ENCODE data around the gene PNPLA7. TPM values are rescaled to one million over a fixed set of nuclear protein-coding genes. Genes with fewer than 3 reads are reported as not detected.

The PNPLA7 gene
- total and polyA plus RNA-seq, 10 donors = 5.1 to 22.7 (median 10.7) TPM

DNA sequence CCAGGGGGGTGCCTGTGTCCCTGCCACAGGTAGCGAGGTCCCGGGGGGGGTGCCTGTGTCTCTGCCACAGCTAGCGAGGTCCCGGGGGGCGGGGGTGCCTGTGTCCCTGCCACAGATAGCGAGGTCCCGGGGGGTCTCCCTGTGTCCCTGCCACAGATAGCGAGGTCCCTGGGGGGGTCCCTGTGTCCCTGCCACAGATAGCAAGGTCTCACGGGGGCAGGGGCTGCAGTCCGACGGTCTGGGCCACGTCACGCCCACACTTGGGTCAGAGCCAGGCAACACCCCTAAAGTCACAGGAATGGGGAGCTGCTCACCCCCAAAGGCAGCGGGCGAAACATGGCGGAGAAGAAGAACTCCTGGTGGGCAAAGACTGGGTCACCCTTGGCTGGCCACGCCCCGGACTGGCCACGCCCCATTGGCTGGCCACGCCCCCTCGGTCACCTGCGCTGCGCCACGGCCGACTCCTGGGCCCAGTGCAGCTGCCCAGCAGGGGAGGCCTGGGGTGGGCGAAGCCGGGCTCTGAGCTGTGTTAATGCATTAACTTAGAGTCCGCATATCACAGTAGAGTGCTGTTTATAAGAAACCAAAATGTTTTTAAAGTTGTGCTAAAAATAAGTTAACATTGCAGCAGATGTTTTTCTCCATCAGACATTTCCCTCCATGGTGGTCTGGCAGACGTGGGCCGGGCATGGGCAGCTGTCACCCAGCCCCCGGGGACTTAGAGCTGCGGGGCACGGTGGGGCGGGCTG, 120.1 kb downstream of the PNPLA7 start:
- peak in 1 of 3 donors; percentile 30 for TF ChIP-seq POLR2AphosphoS5 (IDR thresholded peaks at IDR 0.05)
- TF ChIP-seq, protein P1, sequence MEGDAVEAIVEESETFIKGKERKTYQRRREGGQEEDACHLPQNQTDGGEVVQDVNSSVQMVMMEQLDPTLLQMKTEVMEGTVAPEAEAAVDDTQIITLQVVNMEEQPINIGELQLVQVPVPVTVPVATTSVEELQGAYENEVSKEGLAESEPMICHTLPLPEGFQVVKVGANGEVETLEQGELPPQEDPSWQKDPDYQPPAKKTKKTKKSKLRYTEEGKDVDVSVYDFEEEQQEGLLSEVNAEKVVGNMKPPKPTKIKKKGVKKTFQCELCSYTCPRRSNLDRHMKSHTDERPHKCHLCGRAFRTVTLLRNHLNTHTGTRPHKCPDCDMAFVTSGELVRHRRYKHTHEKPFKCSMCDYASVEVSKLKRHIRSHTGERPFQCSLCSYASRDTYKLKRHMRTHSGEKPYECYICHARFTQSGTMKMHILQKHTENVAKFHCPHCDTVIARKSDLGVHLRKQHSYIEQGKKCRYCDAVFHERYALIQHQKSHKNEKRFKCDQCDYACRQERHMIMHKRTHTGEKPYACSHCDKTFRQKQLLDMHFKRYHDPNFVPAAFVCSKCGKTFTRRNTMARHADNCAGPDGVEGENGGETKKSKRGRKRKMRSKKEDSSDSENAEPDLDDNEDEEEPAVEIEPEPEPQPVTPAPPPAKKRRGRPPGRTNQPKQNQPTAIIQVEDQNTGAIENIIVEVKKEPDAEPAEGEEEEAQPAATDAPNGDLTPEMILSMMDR (IDR thresholded peaks at IDR 0.05 in 8 of 11, conservative IDR thresholded peaks at IDR 0.05 in 3 of 11) = no peak
- TF ChIP-seq POLR2A (IDR thresholded peaks at IDR 0.05) = no peak
- Histone ChIP-seq H3K4me1 (peaks cover 0 to 34% (median 5%) of the 10 kb centered on the region in 6 donors), H3K27ac (no peak overlapping the region), H3K27me3 (replicated peaks in 1 of 7) (peaks cover 0 to 43% (median 0%) of the 10 kb centered on the region in 7 donors), H3K9me3 (no peaks in the 10 kb centered on the region), H3K4me3 (peak overlapping the region in 1 of 8 donors; percentile 48), H3K36me3 (no peaks in the 10 kb centered on the region)
- DNase-seq = peak; percentile 81
- intact Hi-C loops (cut with DNase I; ENCODE audit: low total_unique reads) = no loop called here
- WGBS, 5 donors = 47 to 74% (median 61%) methylated on average over 25 to 34 of the region's 34 CpGs

DNA sequence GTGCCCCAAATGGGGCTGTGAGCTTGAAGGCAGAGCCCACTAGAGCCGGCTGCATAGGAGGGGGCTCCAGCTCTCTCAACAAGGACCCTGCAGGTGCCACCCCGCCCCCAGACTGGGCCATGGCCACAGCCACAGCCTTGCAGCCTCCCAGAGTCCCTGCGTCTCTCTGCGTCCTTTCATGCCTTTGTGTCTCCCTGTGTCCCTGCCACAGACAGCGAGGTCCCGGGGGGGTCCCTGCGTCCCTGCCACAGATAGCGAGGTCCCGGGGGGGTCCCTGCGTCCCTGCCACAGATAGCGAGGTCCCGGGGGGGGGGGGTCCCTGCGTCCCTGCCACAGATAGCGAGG, 120.7 kb downstream of the PNPLA7 start:
- H3K4me1 ChIP-seq = peaks cover 0 to 36% (median 8%) of the 10 kb centered on the region in 6 donors
- H3K9me3 ChIP-seq = no peaks in the 10 kb centered on the region
- H3K36me3 ChIP-seq = no peaks in the 10 kb centered on the region
- TF ChIP-seq POLR2A (IDR thresholded peaks at IDR 0.05) = no peak
- TF ChIP-seq, protein P1 (IDR thresholded peaks at IDR 0.05 in 8 of 11, conservative IDR thresholded peaks at IDR 0.05 in 3 of 11) = no peak
- TF ChIP-seq POLR2AphosphoS5 (IDR thresholded peaks at IDR 0.05) = no peak
- H3K4me3 ChIP-seq = peak overlapping the region in 1 of 8 donors; percentile 21
- no peak overlapping the region for H3K27ac ChIP-seq
- intact Hi-C loops (cut with DNase I; ENCODE audit: low total_unique reads) = no loop called here
- no peak for DNase-seq
- H3K27me3 ChIP-seq (replicated peaks in 1 of 7) = peaks cover 0 to 37% (median 0%) of the 10 kb centered on the region in 7 donors
- WGBS, 5 donors = 69 to 85% (median 72%) methylated on average over 9 to 14 of the region's 14 CpGs

DNA sequence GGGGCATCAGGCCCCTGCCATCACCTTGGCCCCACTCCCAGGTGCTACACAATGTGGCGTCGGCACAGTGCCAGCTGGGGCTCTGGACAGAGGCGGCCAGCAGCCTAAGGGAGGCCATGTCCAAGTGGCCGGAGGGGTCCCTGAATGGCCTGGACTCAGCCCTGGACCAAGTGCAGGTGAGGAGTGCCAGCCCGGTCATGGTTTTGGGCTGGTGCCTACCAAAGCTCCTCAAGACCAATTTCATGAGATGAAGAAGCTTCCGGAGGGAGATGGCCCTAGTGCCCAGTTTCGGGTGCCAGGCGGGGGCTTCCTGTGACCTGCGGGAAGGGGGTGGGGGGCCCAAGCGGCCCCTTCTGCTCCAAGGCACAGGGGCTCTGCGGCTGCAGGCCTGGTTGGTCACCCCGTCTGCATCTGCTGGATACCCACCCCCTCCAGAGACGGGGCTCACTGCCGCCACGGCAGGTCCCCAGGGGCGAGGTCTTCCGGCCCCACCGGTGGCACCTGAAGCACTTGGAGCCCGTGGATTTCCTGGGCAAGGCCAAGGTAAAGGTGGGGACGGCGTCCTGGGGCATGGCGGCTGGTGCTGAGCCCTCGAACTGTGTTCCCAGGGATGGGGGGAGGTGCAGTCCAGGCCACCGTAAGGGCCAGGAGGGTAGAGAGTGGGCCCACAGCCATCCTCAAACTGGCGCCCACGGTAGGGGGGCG, 121.2 kb downstream of the PNPLA7 start:
- Histone ChIP-seq H3K27me3 (replicated peaks in 1 of 7) (peaks cover 0 to 32% (median 0%) of the 10 kb centered on the region in 7 donors), H3K36me3 (no peaks in the 10 kb centered on the region), H3K4me3 (peak overlapping the region in 1 of 8 donors; percentile 21), H3K27ac (no peak overlapping the region), H3K4me1 (peaks cover 0 to 36% (median 13%) of the 10 kb centered on the region in 6 donors), H3K9me3 (no peaks in the 10 kb centered on the region)
- intact Hi-C loops (cut with DNase I; ENCODE audit: low total_unique reads) = no loop called here
- DNase-seq = peak; percentile 80
- TF ChIP-seq, protein P1 (IDR thresholded peaks at IDR 0.05 in 8 of 11, conservative IDR thresholded peaks at IDR 0.05 in 3 of 11) = no peak
- no peak for TF ChIP-seq POLR2A (IDR thresholded peaks at IDR 0.05)
- peak in 1 of 3 donors; percentile 33 for TF ChIP-seq POLR2AphosphoS5 (IDR thresholded peaks at IDR 0.05)
- 66 to 84% (median 80%) methylated on average over 17 to 27 of the region's 27 CpGs for WGBS, 5 donors

DNA sequence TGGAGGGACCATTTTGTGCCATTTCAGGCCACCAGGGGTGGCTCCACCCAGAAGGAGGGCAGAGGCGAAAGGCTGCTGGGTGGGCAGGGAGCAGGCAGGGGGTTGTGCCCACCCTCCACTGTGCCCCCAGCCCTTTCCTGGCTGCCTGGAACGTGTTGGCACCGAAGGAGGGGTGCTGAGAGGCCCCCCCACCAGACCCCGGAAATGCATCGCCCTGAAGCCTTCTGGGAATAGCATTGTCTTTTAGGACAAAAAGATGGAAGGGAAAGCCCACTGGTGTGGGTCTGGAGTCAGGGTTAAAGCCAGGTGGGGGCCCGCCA, 121.9 kb downstream of the PNPLA7 start:
- intact Hi-C loops (cut with DNase I; ENCODE audit: low total_unique reads) = no loop called here
- Histone ChIP-seq H3K4me3 (no peak overlapping the region), H3K4me1 (peaks cover 0 to 43% (median 17%) of the 10 kb centered on the region in 6 donors), H3K27ac (no peak overlapping the region), H3K9me3 (no peaks in the 10 kb centered on the region), H3K27me3 (replicated peaks in 1 of 7) (peaks cover 0 to 32% (median 0%) of the 10 kb centered on the region in 7 donors), H3K36me3 (no peaks in the 10 kb centered on the region)
- DNase-seq = peak; percentile 61
- TF ChIP-seq POLR2A (IDR thresholded peaks at IDR 0.05) (no peak), POLR2AphosphoS5 (IDR thresholded peaks at IDR 0.05) (no peak)
- TF ChIP-seq, protein P1 (IDR thresholded peaks at IDR 0.05 in 8 of 11, conservative IDR thresholded peaks at IDR 0.05 in 3 of 11) = no peak
- 71 to 89% (median 82%) methylated on average over 6 of the region's 6 CpGs for WGBS, 5 donors

Measured in spleen (tissue), 11 donors.